COR-L47 (cell line): ENCODE data around the gene CDKAL1.

Experiments used
- DNase-seq: peaks from one replicate; lab custom pipeline; 2025; lab: John Stamatoyannopoulos, UW

CDKAL1 gene

DNA sequence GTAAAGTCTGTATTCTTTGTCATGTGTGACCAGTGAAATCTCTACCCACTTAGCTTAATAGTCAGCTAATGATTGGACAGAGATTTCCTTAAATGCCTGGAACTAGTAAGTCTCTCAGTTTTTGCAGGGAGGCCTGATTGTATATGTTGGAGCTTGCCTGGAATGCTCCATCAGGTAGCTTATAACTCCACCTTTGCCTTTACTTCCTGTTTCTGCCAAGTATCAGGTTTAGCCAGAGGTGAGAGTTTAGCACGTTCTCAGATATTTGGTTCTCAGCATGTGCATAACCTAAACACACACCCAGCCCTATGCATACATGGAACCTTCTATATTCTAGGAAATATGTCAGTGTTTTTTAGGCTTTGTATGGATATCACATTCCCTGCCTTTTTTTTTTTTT lies 435.3 kb downstream of the CDKAL1 start:
- DNase-seq = no peak

DNA sequence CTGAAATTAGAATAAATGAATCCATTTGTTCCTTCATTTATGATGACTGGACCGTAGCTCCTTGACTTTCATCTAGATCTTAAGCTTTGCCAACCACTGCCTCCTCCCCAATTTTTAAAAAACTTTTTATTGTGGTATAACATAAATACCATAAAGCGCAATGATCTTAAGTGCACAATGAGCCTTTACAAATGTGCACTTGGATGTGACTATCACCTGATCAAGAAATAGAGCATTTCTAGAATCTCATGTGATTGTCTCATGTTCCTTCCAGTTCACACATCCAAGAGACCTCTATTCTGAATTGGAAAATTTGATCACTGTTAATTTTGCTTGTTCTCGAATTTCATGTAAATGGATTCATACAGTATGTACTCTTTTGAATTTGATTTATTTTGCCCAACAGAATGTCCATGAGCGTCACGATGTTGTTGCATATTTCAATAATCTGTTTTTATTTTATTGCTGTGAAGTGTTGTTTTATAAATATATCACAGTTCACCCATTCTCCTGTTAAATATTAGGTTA lies 442.2 kb downstream of the CDKAL1 start:
- DNase-seq = no peak

DNA sequence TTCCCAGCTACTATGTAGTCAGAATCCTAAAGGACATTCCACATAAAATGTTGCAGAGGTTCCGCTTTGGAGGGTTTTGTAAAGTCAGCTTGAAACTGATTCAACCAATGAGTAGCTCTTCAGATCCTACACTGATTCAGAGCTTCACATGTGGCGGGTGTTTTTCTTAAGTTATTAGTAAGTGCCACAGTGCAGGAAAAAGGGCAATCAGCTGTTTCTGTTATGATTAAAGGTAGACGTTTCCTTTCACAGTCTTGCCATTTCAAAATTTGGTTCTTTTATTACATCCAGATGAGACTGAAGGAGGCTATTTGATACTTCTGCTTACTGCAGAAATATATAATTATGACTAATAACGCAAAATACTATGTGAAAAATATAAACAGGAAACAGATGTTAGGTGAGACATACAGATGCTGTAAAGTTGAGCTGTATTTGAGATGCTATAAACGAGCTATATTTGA lies 443.9 kb downstream of the CDKAL1 start:
- DNase-seq = no peak

DNA sequence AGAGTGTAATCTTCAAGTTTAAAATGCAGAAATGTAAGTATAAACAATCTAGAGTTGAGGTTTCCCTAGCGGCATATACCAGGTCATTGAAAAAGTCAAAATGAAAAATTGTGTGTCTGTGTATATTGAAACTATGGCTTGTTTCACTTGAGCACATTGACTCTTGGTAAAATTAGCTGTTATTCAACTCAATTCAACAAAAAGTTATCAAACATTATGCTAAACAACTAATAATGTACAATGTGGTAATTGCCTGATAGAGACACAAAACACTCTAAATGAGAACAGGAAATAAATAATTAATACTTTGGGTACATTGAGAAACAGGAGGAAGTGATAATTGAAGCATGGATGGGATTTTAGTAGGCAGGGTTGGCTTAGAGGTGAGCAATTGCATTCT lies 444.8 kb downstream of the CDKAL1 start:
- no peak for DNase-seq

DNA sequence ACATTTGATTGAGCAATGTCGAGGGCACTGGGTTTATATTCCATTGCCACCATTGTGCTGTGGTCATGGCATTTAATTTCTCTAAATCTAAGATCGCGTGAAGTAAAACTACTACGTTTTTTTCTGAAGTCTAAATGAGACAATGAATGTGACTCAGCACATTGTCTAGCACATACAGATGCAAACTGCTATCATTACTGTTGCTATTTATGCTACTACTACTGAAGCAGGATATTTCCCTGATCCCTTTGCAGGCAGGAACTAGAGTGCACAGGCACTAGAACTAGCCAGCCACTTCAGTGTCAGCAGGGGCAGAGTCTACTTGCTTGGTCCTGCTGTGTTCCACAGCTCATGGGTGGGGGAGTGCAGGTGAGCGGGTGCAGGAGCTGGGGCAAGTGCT lies 449.7 kb downstream of the CDKAL1 start:
- no peak for DNase-seq

DNA sequence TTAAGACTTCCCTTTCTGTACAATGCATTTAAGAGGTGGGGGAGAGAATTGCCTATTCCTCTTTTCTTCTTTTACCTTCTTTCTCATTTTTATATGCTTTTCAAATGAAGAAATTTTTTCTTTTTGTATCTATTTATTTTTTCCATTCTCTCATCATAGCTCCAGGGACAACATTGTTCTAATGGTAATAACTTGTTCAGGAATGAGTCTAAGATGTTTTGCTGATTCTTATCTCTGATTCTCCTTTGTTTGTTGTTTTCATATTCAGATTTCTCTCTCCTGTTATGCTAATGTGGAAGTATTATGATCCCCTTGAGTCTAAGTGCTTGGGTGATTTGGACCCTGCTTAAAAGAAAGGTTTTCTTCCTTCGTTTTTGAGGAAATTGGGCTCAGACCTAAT lies 451.6 kb downstream of the CDKAL1 start:
- DNase-seq = no peak

DNA sequence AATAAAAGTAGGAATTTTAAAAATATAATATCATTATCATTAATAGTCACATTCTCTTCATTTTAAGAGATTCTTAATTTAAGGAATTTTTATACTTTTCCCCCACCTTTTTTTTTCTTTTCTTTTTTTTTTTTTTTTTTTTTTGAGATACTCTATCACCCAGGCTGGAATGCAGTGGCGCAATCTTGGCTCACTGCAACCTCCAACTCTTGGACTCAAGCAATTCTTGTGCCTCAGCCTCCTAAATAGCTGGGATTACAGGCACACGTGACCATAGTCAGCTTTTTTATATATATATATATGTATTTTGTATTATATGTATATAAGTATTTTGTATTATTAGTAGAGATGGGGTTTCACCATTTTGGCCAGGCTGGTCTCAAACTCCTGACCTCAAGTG lies 457.7 kb downstream of the CDKAL1 start:
- no peak for DNase-seq

DNA sequence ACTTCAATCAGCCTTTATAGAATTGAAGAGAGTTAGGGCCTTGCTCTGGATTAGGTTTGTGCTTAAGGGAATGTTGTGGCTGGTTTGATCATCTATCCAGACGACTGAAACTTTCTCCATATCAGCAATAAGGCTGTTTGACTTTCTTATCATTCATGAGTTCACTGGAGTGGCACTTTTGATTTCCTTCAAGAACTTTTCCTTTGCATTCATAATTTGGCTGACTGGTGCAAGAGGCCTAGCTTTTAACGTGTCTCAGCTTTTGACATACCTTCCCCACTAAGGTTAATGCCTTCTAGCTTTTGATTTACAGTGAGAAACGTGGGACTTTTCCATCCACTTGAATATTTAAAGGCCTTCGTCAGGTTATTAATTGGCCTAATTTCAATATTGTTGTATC lies 461.8 kb downstream of the CDKAL1 start:
- DNase-seq = no peak

DNA sequence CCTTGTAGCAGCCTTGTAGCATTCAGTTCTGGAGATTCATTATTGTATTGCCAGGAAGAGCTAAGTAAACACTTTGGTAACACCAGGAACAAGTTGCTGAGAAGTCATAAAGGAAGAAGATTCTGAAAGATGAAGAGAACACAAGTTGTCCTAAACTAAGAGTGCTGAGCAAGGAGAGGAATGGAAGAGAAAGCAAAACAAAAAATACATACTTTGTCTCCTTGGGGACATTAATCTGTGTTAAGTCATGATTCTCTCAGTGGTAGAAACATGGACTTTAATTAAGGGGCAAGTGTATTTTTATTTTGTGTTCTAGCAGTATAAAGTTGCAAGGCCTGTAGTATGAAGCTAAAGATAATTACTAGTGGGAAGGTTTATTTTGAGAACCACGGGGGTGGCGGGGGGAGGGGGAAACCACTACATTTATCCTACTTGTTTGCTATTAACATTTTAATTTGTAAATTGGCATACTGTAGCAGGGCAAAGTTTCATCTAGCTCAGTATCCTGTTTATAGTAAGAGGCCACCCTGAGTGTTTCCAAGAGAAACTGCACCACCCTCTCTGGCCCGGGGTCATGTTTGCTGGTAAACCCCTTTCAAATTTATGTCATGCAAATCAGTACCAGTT lies 463.0 kb downstream of the CDKAL1 start:
- peak; percentile 31 for DNase-seq

DNA sequence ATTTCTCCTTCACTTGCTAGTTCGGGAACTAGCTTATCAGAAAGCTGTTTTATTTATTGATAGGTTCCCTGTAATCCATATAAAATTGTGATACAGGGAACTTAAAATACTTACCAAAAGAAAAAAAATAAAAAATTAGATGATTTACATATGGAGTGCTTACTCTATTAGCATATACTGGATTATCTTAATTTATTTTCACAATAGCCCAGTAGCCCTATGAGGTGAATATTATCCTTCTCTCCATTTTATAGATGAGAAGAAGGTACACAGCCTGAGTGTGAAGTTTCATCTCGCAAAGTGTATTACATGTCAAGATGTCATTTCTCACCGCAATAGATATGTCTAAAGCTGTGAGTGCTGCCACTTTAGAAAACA lies 463.5 kb downstream of the CDKAL1 start:
- no peak for DNase-seq

DNA sequence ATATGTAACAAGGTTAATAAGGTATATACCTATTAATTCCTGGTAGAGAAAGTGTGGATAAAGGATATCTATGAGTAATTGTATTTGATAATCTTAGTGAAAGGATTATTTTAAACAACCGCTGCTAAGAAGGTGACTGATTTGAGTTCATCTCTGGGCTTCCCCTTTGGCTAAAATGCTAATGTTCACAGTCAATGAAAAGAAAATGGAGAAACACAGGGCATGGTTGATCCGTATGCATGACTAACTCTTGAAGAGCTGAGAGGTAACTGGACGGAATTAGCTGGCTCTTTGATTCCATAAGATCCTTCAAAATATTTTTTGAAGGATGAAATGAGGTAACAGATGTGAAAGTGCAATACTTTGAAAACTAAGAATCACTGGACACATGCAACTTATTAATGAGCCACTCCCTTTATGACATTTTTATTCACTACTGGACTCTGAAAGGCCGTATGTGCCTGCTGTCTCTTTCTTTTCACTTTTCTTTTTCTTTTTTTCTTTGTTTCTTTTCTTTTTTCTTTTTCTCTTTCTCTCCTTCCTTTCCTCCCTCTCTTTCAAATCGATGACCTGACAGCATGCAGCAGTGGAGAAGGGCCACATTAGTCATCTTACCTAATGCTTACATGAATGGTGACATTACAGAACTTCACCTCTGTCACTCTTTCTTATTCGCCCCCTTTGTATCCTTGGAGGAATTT lies 464.6 kb downstream of the CDKAL1 start:
- no peak for DNase-seq

DNA sequence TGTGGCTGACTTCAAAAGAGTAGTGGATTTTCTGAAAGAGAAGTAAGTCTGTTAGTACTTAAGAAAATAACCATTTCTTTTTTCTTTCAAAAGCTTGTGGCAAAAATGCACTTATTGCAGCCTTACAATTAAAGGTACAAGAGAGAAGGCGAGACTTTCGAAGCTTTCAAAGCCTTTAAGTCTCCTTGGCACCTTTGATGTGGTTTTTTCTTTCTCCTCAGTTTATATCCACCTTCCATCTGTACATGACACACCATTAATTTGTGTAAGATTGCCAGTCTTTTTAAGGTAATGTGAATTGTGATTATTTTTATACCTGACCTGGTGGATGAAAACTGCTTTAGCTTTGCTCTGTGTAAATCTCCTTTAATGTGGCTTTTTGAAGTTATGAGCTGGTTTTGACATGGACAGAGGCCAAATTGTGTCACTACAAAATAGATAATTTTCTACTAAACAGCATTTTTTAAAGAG lies 466.1 kb downstream of the CDKAL1 start:
- no peak for DNase-seq

DNA sequence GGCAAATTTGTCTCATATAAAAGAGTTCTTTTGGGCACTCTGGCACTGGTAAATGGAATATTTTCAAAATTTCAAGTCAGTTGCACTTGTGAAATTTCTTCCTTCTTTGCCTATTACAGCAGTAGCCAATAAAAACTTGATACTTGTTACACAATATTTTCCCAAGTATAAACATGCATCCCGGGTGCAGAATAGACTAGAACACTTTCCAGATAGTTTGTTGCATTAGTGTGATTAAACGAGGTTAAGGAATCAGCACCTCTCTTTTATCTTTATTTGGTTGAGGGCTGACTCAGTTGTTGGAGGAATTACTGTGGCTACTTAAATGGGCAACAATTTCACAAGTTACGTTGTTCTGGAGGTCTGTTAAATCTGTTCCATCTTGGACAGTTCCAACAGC lies 467.5 kb downstream of the CDKAL1 start:
- DNase-seq = no peak

DNA sequence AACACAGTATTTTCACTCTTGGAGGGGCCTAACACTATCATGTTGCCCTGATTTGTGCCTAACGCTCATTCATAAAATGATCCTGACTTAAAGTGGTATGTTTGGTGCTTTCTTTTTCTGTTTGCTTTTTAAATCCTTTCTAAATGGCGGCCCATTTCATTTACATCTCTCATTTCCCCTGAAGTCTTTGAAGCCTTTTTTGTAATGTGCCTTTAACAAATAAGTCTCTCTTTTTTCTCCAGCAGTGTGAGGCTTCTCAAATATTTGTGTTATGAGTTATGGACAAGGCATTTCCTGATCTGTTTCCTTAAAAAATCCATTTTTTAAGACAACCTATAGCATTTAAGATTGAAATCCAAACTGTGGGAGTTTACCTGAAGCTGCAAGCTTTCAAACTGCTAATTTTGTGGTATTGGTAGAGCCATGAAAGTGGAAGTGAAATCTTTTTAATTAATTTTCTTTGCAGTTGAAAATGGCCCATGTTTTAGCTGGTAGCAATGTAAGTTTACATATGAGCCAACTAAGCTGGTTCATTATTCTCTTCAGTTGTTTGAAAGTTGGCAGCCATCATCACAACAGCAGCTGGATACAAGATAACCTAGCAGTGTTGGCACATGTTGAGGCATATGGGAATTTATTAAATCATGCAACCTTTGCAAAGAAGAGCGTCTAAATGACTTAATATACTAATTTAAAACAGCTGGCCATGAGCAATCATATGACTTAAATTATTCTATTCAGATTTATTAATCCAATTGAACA lies 469.7 kb downstream of the CDKAL1 start:
- DNase-seq = no peak

DNA sequence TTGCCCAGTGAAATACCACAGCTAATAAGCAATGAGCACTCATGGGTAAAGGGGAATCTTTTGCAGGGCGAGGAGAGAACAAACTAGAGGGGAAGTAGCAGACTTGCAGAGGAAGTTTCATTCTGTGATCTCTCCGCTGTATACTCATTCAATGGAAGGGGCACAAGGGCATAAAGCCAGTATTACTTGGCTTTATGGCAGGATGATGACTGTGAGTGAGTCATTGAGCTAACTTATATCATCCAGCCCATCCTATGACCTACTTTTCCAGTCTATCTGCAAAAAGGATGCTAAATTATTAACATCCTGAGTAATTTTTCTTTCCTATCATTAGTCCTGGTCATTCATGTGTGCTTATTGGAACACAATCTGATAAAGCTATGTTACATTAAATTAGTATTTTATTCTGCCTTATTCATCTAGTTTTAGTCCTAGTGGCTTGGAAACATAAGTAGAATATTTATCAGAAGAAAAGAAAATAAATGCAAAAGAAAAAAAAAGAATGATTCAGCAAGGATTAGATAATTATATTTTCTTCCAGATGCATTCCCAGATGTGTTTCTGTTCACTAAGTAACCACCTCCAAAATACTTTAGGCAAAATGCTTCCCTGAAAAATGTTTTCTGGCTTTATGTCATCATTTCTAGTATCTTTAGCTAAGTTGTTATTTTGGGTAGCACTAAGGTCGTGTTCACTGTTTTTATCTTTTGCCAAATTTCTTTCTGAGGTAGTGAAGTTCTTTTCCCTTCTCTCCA lies 471.7 kb downstream of the CDKAL1 start:
- DNase-seq = no peak

DNA sequence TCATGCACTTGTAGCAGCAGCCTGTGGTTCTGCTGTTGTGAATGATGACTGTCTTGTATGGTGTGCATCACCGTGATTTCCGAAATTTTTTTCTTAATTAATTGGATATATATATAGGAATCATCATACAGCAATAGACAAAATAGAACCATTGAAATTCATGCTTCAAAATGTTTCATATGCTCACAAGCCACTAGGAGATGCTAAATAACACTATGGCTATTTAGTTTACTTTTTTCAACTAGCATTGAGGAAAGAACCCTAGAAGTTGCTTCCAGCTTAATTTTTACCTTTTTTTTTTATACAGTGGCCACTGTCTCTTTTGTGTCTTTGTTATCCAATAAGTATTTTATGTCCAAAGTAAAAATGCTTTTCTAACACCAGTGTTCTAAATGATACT lies 485.4 kb downstream of the CDKAL1 start:
- DNase-seq = no peak

DNA sequence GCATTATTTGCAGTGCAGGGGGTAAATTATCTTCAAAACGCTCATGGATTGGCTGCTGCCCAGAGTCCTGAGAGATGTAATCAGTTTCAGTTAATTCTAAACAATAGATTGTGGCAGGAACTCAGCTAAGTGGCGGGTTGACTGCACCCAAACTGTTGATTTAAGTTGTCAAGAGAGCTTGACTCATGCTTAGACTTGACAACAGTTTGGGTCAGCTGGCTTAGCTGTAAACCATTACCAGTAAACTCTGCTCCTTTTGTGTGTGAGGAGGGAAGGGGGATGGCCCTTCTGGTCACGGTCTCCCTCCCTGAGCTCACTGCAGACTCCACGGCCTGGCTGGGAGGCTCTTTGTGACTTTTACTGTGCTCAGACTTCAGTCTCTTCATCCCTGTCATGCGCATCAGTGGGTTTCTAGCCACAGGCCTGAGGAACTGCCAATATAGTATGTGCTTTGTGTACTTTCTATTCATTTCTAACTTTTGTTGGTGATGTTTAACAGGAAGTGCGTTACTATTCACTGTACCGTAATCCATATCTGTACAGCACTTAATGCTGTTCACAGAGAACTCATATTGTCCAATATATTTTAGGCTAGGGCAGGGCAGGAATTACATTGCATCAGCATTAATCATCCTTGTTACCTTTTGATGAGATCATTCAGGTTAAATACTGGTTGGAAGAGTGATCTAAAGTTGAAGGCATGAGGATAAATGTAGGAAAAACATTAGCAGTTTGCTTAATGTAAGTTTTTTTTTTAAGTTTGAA lies 488.3 kb downstream of the CDKAL1 start:
- DNase-seq = peak; percentile 87

DNA sequence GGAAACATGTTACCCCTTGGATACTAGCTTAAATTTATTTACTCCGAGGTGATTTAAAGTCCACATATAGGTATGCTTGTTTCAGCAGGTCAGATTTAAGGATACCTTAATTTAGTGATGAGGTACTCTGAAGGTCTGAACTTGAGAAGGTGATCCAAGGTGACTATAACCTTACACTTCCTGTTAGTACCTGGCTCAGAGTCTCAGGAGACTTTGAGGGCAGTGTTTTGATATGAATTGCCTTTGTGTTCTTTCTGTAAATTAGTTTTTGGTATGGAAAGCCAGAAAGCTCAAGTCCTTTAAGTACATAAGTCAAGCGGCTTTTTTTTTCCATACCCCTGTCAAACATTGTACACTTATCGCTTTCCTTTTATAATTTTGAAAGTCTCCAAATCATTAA lies 489.0 kb downstream of the CDKAL1 start:
- DNase-seq = no peak

DNA sequence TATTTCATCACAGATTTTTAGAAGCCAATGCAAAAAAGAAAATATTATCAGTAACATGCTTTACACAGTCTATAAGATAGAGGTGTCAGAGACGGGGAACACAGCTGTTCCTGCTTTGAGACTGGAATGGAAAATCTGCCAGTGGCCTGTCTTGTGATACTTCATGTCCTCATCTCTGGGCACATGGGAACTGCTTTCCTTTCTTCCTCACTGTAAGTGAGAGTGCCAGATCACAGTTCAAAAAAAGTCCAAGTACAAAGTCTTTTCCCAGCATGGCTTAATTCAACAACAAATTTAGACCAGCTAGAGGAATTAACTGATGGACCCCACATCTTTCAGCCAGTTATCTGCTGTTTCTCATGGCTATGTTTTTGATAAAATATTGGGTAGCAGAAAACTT lies 490.4 kb downstream of the CDKAL1 start:
- no peak for DNase-seq

DNA sequence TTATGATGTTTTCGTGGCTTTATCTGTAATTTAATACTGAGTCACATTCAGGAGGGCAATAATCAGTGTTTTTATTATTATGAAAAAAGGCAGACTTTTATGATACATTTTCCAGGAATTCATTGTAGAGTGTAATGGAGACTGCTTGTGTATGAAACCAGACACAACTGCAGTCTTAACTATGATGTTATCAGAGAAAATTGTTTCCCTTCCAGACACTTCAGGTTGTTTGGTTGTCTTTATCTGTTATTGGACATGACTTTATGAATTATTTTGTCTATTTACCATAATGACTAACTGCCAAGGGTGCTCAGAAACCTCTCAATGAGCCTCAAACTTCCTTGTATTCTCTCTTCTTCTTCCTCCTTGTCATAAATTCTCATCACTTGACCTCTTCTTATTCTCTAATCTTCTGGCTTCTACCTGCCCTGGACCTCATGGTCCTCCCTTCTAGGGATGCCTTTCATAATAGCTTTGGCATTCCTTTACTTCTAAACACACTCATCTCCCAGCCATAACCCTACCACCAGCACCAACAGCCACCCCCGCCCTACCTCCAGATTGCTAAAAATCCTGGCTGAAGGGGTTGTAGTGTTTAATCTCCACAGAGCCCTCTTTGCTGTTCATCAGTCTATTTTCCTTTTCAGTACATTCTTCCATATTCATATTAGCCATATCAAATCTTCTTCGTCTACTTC lies 492.5 kb downstream of the CDKAL1 start:
- no peak for DNase-seq

DNA sequence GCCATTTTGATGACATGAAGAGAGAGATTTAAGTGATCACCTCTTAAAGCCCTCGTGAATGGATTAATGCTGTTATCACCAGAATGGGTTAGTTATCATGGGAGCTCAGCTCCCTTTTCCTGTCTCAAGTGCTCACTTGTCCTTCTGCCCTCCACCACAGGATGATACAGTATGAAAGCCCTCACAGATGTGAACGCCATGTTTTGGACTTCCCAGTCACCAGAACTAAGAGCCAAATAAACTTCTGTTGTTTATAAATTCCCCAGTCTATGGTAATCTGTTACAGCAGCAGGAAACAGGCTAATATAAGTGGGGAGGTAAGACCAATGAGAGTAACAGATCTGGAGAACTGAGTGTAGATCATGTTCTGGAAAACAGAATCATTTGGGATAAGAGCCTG lies 493.2 kb downstream of the CDKAL1 start:
- DNase-seq = no peak
